IMR-90 (cell line): ENCODE results near the gene ALDH8A1. TPM values are rescaled to one million over a fixed set of nuclear protein-coding genes. Genes with fewer than 3 reads are reported as not detected.

Source experiments
- ATAC-seq: fragments of 200-7000 bp; cut with Tn5 transposase; 2 replicates; pipeline ENCODE4 v1.9.1; 2020; ENCODE audit warnings: low read depth, mild to moderate bottlenecking, moderate library complexity
- BruUV-seq: library from RNA; stranded (reverse); fragments of 400-500 nt; replicated peaks from 2 replicates; lab custom pipeline; 2021; lab: Mats Ljungman, UMichigan
- CTCF ChIA-PET: fragments of 300-600 bp; formaldehyde crosslinking; extraction: SDS; loops from one replicate; lab custom pipeline; 2021; ENCODE audit warnings: antibody characterized with exemption; lab: Yijun Ruan, JAX
- POLR2A ChIA-PET: fragments of 300-600 bp; sonication (Branson Sonifier 250); formaldehyde crosslinking; loops from one replicate; lab custom pipeline; 2022; ENCODE audit warnings: antibody characterized with exemption; ENCODE audit not compliant: unreplicated experiment; lab: Charles Lee
- DNase-seq: peaks from one replicate; pipeline ENCODE4 v3.0.0; 2013
- H2AFZ ChIP-seq: replicated peaks from 2 replicates; pipeline ENCODE3; 2013; ENCODE audit warnings: low read length, mild to moderate bottlenecking; ENCODE audit not compliant: poor library complexity
- H2AK5ac ChIP-seq: 2 replicates; pipeline ENCODE4 v1.6.1; 2013; ENCODE audit warnings: low read depth, low read length, inconsistent platforms
- H2AK9ac ChIP-seq: replicated peaks from 2 replicates; pipeline ENCODE3; 2013; ENCODE audit warnings: mild to moderate bottlenecking, low read depth, low read length, moderate library complexity; ENCODE audit not compliant: poor library complexity
- H2BK120ac ChIP-seq: 2 replicates; pipeline ENCODE4 v1.6.1; 2013; ENCODE audit warnings: low read depth, low read length, inconsistent platforms
- H2BK15ac ChIP-seq: 3 replicates; pipeline ENCODE4 v1.6.1; 2013; ENCODE audit warnings: low read depth, low read length, inconsistent platforms
- H2BK20ac ChIP-seq: 2 replicates; pipeline ENCODE4 v1.6.1; 2013; ENCODE audit warnings: low read depth, mild to moderate bottlenecking, inconsistent platforms, low read length, moderate library complexity
- H2BK5ac ChIP-seq: 2 replicates; pipeline ENCODE4 v1.6.1; 2013; ENCODE audit warnings: mild to moderate bottlenecking, low read depth, low read length, inconsistent platforms; ENCODE audit not compliant: poor library complexity, severe bottlenecking
- H3K14ac ChIP-seq: replicated peaks from 2 replicates; pipeline ENCODE4 v1.6.1; 2013; ENCODE audit warnings: low read depth, low read length, inconsistent platforms
- H3K18ac ChIP-seq: 2 replicates; pipeline ENCODE4 v1.6.1; 2013; ENCODE audit warnings: low read depth, low read length, control low read depth
- H3K23ac ChIP-seq: 2 replicates; pipeline ENCODE4 v1.6.1; 2013; ENCODE audit warnings: low read depth, low read length, inconsistent platforms
- H3K27ac ChIP-seq: 2 replicates; pipeline ENCODE4 v1.5.1; 2013; ENCODE audit warnings: mild to moderate bottlenecking, control low read depth, low read length; ENCODE audit not compliant: insufficient read depth
- H3K27me3 ChIP-seq: 2 replicates; pipeline ENCODE4 v1.6.1; 2013; ENCODE audit warnings: low read length; ENCODE audit not compliant: control insufficient read depth, insufficient read depth
- H3K36me3 ChIP-seq: 2 replicates; pipeline ENCODE4 v1.6.1; 2013; ENCODE audit warnings: low read length, mixed read lengths; ENCODE audit not compliant: control insufficient read depth, insufficient read depth
- H3K4ac ChIP-seq: 2 replicates; pipeline ENCODE4 v1.6.1; 2013; ENCODE audit warnings: low read depth, low read length, inconsistent platforms
- H3K4me1 ChIP-seq: 2 replicates; pipeline ENCODE4 v1.6.1; 2013; ENCODE audit warnings: low read length, mixed read lengths; ENCODE audit not compliant: control insufficient read depth, insufficient read depth
- H3K4me2 ChIP-seq: 2 replicates; pipeline ENCODE4 v1.6.1; 2013; ENCODE audit warnings: low read depth, mild to moderate bottlenecking, control low read depth, low read length, moderate library complexity
- H3K4me3 ChIP-seq: 2 replicates; pipeline ENCODE4 v1.5.1; 2013; ENCODE audit warnings: low read depth, mild to moderate bottlenecking, control low read depth, low read length, moderate library complexity; ENCODE audit not compliant: insufficient read depth
- H3K56ac ChIP-seq: 2 replicates; pipeline ENCODE4 v1.6.1; 2013; ENCODE audit warnings: low read length, inconsistent platforms; ENCODE audit not compliant: insufficient read depth; ENCODE audit errors: extremely low read depth
- H3K79me1 ChIP-seq, 2 experiments: 2 replicates each; pipeline ENCODE4 v1.6.1; 2013; ENCODE audit warnings: low read length in 2 of 2, inconsistent platforms in 1 of 2, low read depth in 1 of 2
- H3K9ac ChIP-seq: 2 replicates; pipeline ENCODE4 v1.6.1; 2013; ENCODE audit warnings: low read depth, low read length, control low read depth
- H3K9me1 ChIP-seq: 2 replicates; pipeline ENCODE4 v1.6.1; 2013; ENCODE audit warnings: low read length, inconsistent platforms; ENCODE audit not compliant: insufficient read depth
- H3K9me3 ChIP-seq: 2 replicates; pipeline ENCODE4 v1.6.1; 2013; ENCODE audit warnings: low read length; ENCODE audit not compliant: control insufficient read depth, insufficient read depth
- H4K20me1 ChIP-seq: 2 replicates; pipeline ENCODE4 v1.6.1; 2013; ENCODE audit warnings: low read length, inconsistent platforms; ENCODE audit not compliant: insufficient read depth
- H4K5ac ChIP-seq: 2 replicates; pipeline ENCODE4 v1.6.1; 2013; ENCODE audit warnings: mild to moderate bottlenecking, low read depth, low read length, control low read depth
- H4K8ac ChIP-seq, 2 experiments: 2 replicates each; pipeline ENCODE4 v1.6.1; 2013; ENCODE audit warnings: low read depth in 2 of 2, low read length in 2 of 2, control low read depth in 1 of 2, inconsistent platforms in 1 of 2
- H4K91ac ChIP-seq: 2 replicates; pipeline ENCODE4 v1.6.1; 2013; ENCODE audit warnings: low read depth, low read length, inconsistent platforms; ENCODE audit not compliant: insufficient read depth
- CEBPB ChIP-seq: IDR thresholded peaks from 2 replicates; pipeline ENCODE4 v1.6.1; 2012; ENCODE audit warnings: low read depth, low read length, improper control_type of control experiment
- CHD1 ChIP-seq: IDR thresholded peaks from 2 replicates; pipeline ENCODE4 v1.6.1; 2012; ENCODE audit warnings: low read depth, low read length, improper control_type of control experiment
- MAFK ChIP-seq: IDR thresholded peaks from 2 replicates; pipeline ENCODE4 v1.6.1; 2012; ENCODE audit warnings: low read depth, low read length, improper control_type of control experiment
- MAZ ChIP-seq: IDR thresholded peaks from 2 replicates; pipeline ENCODE4 v1.6.1; 2012; ENCODE audit warnings: low read depth, mild to moderate bottlenecking, low read length, improper control_type of control experiment, moderate library complexity, borderline replicate concordance
- MXI1 ChIP-seq: IDR thresholded peaks from 2 replicates; pipeline ENCODE4 v1.6.1; 2012; ENCODE audit warnings: low read depth, mild to moderate bottlenecking, low read length, moderate library complexity, borderline replicate concordance
- NFE2L2 ChIP-seq: fragments of 150-350 bp; IDR thresholded peaks from 2 replicates; pipeline ENCODE4 v1.6.1; 2016; ENCODE audit warnings: low read depth, mild to moderate bottlenecking, low read length
- POLR2A ChIP-seq: IDR thresholded peaks from 2 replicates; pipeline ENCODE4 v1.6.1; 2012; ENCODE audit warnings: mild to moderate bottlenecking, low read depth, low read length
- RAD21 ChIP-seq: IDR thresholded peaks from 2 replicates; pipeline ENCODE4 v1.6.1; 2012; ENCODE audit warnings: low read length, improper control_type of control experiment
- RCOR1 ChIP-seq: IDR thresholded peaks from 2 replicates; pipeline ENCODE4 v1.6.1; 2012; ENCODE audit warnings: mild to moderate bottlenecking, low read length, improper control_type of control experiment; ENCODE audit not compliant: insufficient replicate concordance
- RFX5 ChIP-seq: IDR thresholded peaks from 2 replicates; pipeline ENCODE4 v1.8.0; 2012; ENCODE audit warnings: low read depth, mild to moderate bottlenecking, low read length, moderate library complexity
- SMC3 ChIP-seq: fragments of 150-350 bp; IDR thresholded peaks from 2 replicates; pipeline ENCODE4 v1.6.1; 2016; ENCODE audit warnings: low read depth, mild to moderate bottlenecking, antibody characterized with exemption, low read length, moderate library complexity
- WGBS, 2 experiments: methylation state at CpG; one replicate each; pipeline versions ENCODE4 v1.1.5 to v1.1.7; 2013; ENCODE audit warnings: missing lambda C conversion rate in 2 of 2; ENCODE audit not compliant: insufficient read length in 1 of 2; ENCODE audit errors: extremely low coverage in 2 of 2; 5-methylcytosine and 5-hydroxymethylcytosine counted together
- dilution Hi-C: fragments of 300-500 bp; cut with HindIII; formaldehyde crosslinking; loops from one replicate; pipeline ENCODE4 v1.14.3; 2018; ENCODE audit warnings: low sequenced_read_pairs; ENCODE audit not compliant: unreplicated experiment
- in situ Hi-C: fragments of 300-500 bp; cut with MboI; formaldehyde crosslinking; loops from 3 replicates; pipeline ENCODE4 v1.14.3; 2019; ENCODE audit warnings: low sequenced_read_pairs, inconsistent platforms, mixed read lengths
- intact Hi-C: fragments of 100-400 bp; cut with micrococcal nuclease; formaldehyde crosslinking; loops from 2 replicates; pipeline ENCODE4 v1.10.0; 2022
- polyA plus RNA-seq, 3 experiments: library from polyadenylated mRNA; depleted of rRNA; stranded (reverse); fragments of >200 nt; gene quantifications; 2 replicates each; pipeline ENCODE4 v1.2.3, GENCODE V29; 2012; ENCODE audit warnings: low replicate concordance in 1 of 3
- total RNA-seq: library from RNA; depleted of rRNA; stranded (reverse); fragments of >200 nt; gene quantifications from 2 replicates; pipeline ENCODE4 v1.2.3, GENCODE V29; 2012
- TF ChIP-seq, protein P1 (sequence below): fragments of 150-350 bp; IDR thresholded peaks from 2 replicates; pipeline ENCODE4 v1.6.1; 2016; ENCODE audit warnings: low read depth, mild to moderate bottlenecking, low read length, moderate library complexity, borderline replicate concordance

Gene ALDH8A1
- total and polyA plus RNA-seq, 2 of the 4 experiments (the other 2 are of a cell fraction), result under 0.01 to 0.15 TPM

DNA sequence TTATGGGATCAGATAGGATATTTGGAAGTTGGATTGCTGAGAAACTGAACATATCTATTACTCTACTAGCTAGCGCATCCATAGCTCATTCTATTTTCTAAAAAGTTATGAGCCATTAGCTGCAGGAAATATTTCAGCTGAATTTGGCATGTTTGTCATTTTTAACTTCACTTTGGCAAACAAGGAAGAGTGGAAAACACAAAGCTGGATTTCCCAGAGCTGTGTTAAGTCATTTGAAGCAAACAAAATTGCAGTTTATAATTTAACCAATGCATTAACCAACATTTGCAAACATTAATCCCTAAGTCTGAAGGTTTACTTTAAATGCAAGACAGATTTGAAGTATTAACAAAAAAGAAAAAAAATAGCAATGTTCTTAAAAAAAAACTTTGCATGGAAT lies 1.2 kb downstream of the ALDH8A1 start:
- no peaks in the 10 kb centered on the region for H3K9me3 ChIP-seq
- in situ Hi-C loops, result no loop called here
- ATAC-seq, result no peak
- no peak overlapping the region for H2AK9ac ChIP-seq
- no peaks in the 10 kb centered on the region for H3K27me3 ChIP-seq
- BruUV-seq, result no TSS peak
- no peak overlapping the region for H3K9ac ChIP-seq
- no peaks in the 10 kb centered on the region for H4K20me1 ChIP-seq
- no peak overlapping the region for H3K4me3 ChIP-seq
- H3K4me2 ChIP-seq, result no peak overlapping the region
- H3K4me1 ChIP-seq, result no peaks in the 10 kb centered on the region
- H2BK20ac ChIP-seq, result no peak overlapping the region
- no peak overlapping the region for H3K14ac ChIP-seq
- no peak overlapping the region for H2AK5ac ChIP-seq
- no peaks in the 10 kb centered on the region for H3K9me1 ChIP-seq
- no peak overlapping the region for H3K18ac ChIP-seq
- no peak for DNase-seq
- no peak overlapping the region for H3K4ac ChIP-seq
- no peak overlapping the region for H3K23ac ChIP-seq
- no CpG with 5 or more reads among the region's 1 CpG for WGBS, 2 experiments
- H2BK5ac ChIP-seq, result no peak overlapping the region
- POLR2A ChIA-PET, result no interaction called here
- no peak overlapping the region for H2AFZ ChIP-seq
- H4K5ac ChIP-seq, result no peak overlapping the region
- H3K56ac ChIP-seq, result no peak overlapping the region
- intact Hi-C loops, result no loop called here
- CTCF ChIA-PET, result no interaction called here
- no peak overlapping the region for H3K27ac ChIP-seq
- no peak overlapping the region for H4K8ac ChIP-seq
- dilution Hi-C loops, result no loop called here
- H2BK15ac ChIP-seq, result no peak overlapping the region
- H2BK120ac ChIP-seq, result no peak overlapping the region
- H3K79me1 ChIP-seq, result no peaks in the 10 kb centered on the region
- no peak for TF ChIP-seq SMC3
- TF ChIP-seq RAD21, result no peak
- no peak for TF ChIP-seq CEBPB
- no peak for TF ChIP-seq CHD1
- TF ChIP-seq, protein P1, sequence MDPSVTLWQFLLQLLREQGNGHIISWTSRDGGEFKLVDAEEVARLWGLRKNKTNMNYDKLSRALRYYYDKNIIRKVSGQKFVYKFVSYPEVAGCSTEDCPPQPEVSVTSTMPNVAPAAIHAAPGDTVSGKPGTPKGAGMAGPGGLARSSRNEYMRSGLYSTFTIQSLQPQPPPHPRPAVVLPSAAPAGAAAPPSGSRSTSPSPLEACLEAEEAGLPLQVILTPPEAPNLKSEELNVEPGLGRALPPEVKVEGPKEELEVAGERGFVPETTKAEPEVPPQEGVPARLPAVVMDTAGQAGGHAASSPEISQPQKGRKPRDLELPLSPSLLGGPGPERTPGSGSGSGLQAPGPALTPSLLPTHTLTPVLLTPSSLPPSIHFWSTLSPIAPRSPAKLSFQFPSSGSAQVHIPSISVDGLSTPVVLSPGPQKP, result no peak
- no peak for TF ChIP-seq RCOR1
- no peak for TF ChIP-seq POLR2A
- no peak for TF ChIP-seq NFE2L2
- TF ChIP-seq MAZ, result no peak
- no peak for TF ChIP-seq RFX5
- TF ChIP-seq MXI1, result no peak
- TF ChIP-seq MAFK, result no peak
- H4K91ac ChIP-seq, result no peak overlapping the region
- no peaks in the 10 kb centered on the region for H3K36me3 ChIP-seq
